Measurements from ENCODE around the gene AANAT. TPM values are rescaled to one million over a fixed set of nuclear protein-coding genes. Genes with fewer than 3 reads are reported as not detected.
"Not testable (repeated sequence)": the region's sequence is repeated elsewhere in the genome, so short reads cannot be mapped to it uniquely, and the experiment has no call there.

The AANAT gene
- total RNA-seq, 2 experiments from 2014 or later = not detected

DNA sequence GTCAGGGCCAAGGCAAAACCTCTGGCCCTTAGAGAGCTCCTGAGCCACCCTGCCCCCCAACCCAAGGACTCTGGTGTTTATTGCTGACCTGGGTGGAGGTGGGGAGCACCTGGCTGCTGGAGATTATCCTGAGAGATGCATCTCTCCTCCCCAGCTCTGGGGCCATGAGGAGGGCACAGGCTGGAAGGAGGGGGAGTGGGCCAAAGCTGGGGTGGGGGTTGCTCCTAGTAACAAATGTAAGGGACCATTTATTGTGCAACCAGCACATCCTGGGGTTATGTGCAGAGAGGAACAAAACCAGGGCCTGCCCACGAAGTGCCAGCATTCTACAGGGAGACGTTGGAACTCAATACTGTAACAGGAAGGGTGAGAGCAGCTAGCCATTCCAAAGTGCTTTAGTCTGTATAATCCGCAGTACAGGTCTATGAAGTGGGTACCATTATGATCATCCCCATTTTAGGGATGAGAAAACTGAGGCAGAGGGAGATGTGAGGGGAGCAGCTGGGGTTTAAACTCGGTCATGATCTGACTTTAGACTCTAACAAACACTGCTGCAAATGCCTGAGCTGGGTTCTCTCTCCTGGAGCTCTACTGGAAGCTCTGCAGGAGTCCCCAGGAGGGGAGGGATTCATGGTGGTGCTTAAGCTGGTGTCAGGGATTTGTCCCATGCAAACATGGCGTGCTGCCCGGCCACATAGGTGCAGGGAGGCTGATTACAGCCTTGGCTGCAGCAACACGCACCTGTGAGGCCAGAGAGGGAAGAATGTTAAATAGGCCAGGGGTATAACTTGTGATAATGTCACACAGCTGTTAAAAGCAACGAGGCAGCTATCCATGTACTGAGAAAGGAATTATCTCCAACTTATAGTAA, 35.2 kb downstream of the AANAT start:
- Mint-ChIP-seq H3K27ac (no peak overlapping the region), H3K36me3 (no peaks in the 10 kb centered on the region), H3K27me3 (no peaks in the 10 kb centered on the region), H3K4me1 (ENCODE audit: low read depth) (peaks cover 42% of the 10 kb centered on the region), H3K9me3 (no peaks in the 10 kb centered on the region), H3K4me3 (no peak overlapping the region)
- ChIA-PET POLR2A (interaction anchor here (0.9 kb wide), 1 partner anchor 9 kb away, joined by 3 read pairs; no protein-coding TSS in a partner anchor), CTCF (interaction anchor here (0.7 to 7.6 kb wide), 12 partner anchors 8 to 149 kb away, joined by 3 to 95 read pairs (median 4); partner anchors contain the start of genes AANAT, PRPSAP1 and UBE2O)
- intact Hi-C loops (cut with micrococcal nuclease) = loop anchor here (5.0 kb wide), 1 partner anchor 50 kb away; the partner anchor contains the start of gene UBE2O
- DNase-seq = no peak

DNA sequence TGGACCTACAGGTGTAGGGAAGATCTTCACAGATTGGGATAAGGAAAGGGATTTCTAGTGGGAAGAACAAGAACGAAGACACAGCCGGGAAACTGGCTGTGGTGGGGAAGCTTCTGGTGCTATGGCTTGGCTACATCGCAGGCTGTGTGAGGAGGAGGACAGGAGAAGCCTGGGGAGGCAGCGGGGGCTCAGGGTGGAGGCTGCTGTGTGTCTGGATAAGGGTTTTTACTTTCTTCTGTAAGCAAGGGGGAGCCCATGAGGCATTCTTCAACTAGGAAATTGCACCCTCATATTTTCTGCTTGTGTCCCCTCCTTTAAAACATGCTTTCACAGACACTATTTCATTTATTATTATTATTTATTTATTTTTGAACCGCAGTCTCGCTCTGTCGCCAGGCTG, 36.7 kb downstream of the AANAT start:
- no peaks in the 10 kb centered on the region for H3K36me3 Mint-ChIP-seq
- POLR2A ChIA-PET = no interaction called here
- H3K9me3 Mint-ChIP-seq = no peaks in the 10 kb centered on the region
- no peak for DNase-seq
- CTCF ChIA-PET = interaction anchor here (4.0 to 7.6 kb wide), 3 partner anchors 11 to 94 kb away, joined by 17 to 95 read pairs (median 72); partner anchors contain the start of gene AANAT
- H3K27ac Mint-ChIP-seq = no peak overlapping the region
- intact Hi-C loops (cut with micrococcal nuclease) = loop anchor here (5.0 kb wide), 1 partner anchor 52 kb away; the partner anchor contains the start of gene UBE2O
- H3K27me3 Mint-ChIP-seq = no peaks in the 10 kb centered on the region
- no peak overlapping the region for H3K4me3 Mint-ChIP-seq
- peaks cover 32% of the 10 kb centered on the region for H3K4me1 Mint-ChIP-seq (ENCODE audit: low read depth)

DNA sequence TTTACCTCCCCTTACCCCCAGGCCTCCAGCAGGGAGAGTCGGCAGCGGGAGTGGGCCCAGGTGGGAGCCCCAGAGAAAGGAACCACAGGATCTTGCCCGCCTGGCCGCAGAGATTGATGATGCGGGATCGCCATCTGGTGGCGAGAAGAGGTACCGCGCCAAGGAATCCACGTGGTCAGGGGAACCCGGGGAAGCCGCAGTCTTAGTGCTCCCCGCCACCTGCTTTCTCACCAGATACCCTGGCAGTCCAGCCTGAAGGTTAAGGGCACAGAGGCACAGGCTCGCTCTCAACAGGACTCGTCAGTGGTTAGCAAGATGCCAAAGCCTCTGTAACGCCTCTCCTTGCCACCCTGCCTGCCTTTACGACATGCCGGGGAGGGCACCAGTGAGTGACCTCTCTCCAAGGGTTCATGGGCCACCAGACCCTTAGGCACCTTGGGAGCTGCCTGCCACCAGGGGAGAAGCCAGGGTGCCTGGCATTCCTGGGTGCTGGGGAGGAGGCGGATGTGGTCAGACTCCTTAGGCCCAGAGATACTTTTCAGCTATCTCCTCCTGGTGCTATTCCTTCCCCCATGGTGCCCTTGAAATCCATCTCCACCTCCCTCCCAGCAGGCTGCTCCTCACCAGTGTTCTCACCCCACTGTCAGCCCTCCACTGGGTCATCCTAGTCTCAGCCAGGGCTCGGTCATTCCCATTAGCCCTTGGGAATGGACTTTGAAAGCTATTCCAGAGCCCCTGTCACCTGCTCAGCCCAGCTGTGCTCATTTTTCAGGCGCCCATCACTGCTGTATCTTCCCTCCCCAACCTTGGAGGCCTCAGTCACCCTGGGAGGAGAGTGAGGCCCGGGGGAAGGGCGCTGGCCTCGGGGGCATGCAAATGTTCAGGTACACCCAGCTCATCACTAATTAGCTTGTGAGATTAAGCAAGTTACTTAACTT, 39.3 kb downstream of the AANAT start:
- intact Hi-C loops (cut with micrococcal nuclease) = loop anchor here (1.0 to 2.0 kb wide), 3 partner anchors 40 to 204 kb away; no protein-coding TSS in a partner anchor
- CTCF ChIA-PET = interaction anchor here (0.7 to 7.6 kb wide), 23 partner anchors 8 to 896 kb away, joined by 3 to 95 read pairs (median 6); partner anchors contain the start of genes AANAT, SPHK1 and UBE2O
- peaks cover 12% of the 10 kb centered on the region for H3K4me1 Mint-ChIP-seq (ENCODE audit: low read depth)
- H3K9me3 Mint-ChIP-seq = no peaks in the 10 kb centered on the region
- H3K36me3 Mint-ChIP-seq = no peaks in the 10 kb centered on the region
- H3K27me3 Mint-ChIP-seq = no peaks in the 10 kb centered on the region
- POLR2A ChIA-PET = interaction anchor here (0.8 kb wide), 1 partner anchor 11 kb away, joined by 3 read pairs; no protein-coding TSS in a partner anchor
- no peak overlapping the region for H3K27ac Mint-ChIP-seq
- DNase-seq = peak; percentile 93
- no peak overlapping the region for H3K4me3 Mint-ChIP-seq

DNA sequence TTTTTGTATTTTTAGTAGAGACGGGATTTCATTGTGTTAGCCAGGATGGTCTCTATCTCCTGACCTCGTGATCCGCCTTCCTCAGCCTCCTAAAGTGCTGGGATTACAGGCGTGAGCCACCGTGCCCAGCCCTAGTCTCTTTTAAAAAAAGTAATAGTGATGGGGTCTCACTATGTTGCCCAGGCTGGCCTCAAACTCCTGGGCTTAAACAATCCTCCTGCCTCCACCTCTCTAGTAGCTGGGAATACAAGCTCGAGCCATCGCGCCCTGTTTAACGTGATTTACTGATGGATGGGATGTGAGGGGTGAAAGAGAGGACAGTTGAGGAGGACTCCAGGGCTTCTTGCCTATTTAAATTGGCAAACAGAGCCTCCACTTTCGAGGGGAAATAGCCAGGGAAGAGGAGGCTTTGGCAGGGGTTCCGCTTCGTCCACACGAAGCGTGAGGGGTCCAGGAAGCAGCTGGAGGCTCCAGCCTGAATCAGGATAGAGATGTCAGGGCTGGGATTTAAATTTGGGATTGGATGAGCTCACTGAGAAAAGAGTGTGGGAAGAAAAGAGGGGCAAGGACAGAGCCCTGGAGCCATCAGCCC, 41.2 kb downstream of the AANAT start:
- CTCF ChIA-PET = interaction anchor here (1.0 to 7.6 kb wide), 7 partner anchors 14 to 124 kb away, joined by 3 to 95 read pairs (median 16); partner anchors contain the start of genes AANAT and SPHK1
- H3K9me3 Mint-ChIP-seq; intact Hi-C loops (cut with micrococcal nuclease); POLR2A ChIA-PET; DNase-seq; H3K27ac Mint-ChIP-seq; H3K27me3 Mint-ChIP-seq; H3K36me3 Mint-ChIP-seq; H3K4me3 Mint-ChIP-seq: not testable (repeated sequence)
- peaks cover 21% of the 10 kb centered on the region for H3K4me1 Mint-ChIP-seq (ENCODE audit: low read depth)

DNA sequence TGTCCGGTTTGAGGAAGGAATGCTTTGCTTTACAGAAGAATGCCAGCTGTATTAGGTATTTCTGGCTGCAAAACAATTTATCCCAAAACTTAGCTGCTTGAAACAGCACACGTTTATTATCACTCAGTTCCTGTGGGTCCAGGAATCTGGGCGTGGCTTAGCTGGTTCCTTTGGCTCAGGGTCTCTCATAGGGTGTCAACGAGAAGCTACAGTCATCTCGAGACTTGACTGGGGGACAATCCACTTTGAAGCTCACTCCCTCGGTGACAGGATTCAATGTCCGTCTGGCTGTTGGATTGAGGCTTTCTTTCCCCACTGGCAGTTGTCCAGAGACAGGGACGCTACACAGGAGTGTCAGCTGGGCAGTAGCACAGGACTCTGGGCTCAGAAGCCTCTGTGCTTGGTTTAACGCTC, 43.4 kb downstream of the AANAT start:
- Mint-ChIP-seq H3K4me1 (ENCODE audit: low read depth) (peaks cover 34% of the 10 kb centered on the region), H3K9me3 (no peaks in the 10 kb centered on the region), H3K36me3 (no peaks in the 10 kb centered on the region), H3K27ac (no peak overlapping the region), H3K4me3 (no peak overlapping the region), H3K27me3 (no peaks in the 10 kb centered on the region)
- no peak for DNase-seq
- intact Hi-C loops (cut with micrococcal nuclease) = no loop called here
- POLR2A ChIA-PET = interaction anchor here (1.3 to 2.0 kb wide), 2 partner anchors 18 to 34 kb away, joined by 4 read pairs; no protein-coding TSS in a partner anchor
- CTCF ChIA-PET = interaction anchor here (0.7 to 1.5 kb wide), 6 partner anchors 9 to 130 kb away, joined by 3 to 8 read pairs (median 4); partner anchors contain the start of gene AANAT

DNA sequence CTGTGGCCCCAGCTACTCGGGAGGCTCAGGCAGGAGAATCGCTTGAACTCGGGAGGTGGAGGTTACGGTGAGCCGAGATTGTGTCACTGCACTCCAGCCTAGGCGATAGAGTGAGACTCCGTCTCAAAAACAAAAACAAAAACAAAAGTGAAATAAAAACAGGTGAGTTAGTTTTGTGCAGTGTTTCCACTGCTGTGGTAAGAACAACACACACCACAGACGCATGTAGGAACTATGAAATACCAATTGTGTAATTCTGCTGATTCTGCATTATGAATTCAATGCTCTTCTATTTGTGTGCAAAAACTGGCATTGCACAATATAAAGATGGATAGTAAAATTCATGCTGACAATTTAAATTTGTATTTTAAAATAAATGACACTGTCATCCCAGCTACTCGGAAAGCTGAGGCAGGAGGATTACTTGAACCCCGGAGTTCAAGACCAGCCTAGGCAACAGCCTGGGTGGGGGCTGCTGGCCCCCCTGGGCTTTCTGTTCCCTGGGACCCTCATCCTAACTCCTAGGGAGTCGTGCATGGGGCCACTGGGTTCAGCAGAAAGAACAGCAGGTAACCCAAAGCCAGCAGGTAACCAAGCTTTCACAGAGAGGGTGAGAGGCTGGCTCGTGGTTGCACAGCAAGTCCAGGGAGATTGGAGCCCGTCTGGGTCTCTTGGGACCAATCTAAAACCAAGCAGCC, 44.4 kb downstream of the AANAT start:
- no peaks in the 10 kb centered on the region for H3K9me3 Mint-ChIP-seq
- intact Hi-C loops (cut with micrococcal nuclease) = no loop called here
- H3K4me3 Mint-ChIP-seq = no peak overlapping the region
- DNase-seq = no peak
- no peaks in the 10 kb centered on the region for H3K27me3 Mint-ChIP-seq
- ChIA-PET CTCF (interaction anchor here (1.2 to 1.6 kb wide), 5 partner anchors 11 to 131 kb away, joined by 3 to 8 read pairs (median 3); partner anchors contain the start of gene AANAT), POLR2A (interaction anchor here (1.3 to 2.0 kb wide), 2 partner anchors 19 to 35 kb away, joined by 4 read pairs; no protein-coding TSS in a partner anchor)
- H3K36me3 Mint-ChIP-seq = no peaks in the 10 kb centered on the region
- H3K4me1 Mint-ChIP-seq (ENCODE audit: low read depth) = peaks cover 33% of the 10 kb centered on the region
- no peak overlapping the region for H3K27ac Mint-ChIP-seq

DNA sequence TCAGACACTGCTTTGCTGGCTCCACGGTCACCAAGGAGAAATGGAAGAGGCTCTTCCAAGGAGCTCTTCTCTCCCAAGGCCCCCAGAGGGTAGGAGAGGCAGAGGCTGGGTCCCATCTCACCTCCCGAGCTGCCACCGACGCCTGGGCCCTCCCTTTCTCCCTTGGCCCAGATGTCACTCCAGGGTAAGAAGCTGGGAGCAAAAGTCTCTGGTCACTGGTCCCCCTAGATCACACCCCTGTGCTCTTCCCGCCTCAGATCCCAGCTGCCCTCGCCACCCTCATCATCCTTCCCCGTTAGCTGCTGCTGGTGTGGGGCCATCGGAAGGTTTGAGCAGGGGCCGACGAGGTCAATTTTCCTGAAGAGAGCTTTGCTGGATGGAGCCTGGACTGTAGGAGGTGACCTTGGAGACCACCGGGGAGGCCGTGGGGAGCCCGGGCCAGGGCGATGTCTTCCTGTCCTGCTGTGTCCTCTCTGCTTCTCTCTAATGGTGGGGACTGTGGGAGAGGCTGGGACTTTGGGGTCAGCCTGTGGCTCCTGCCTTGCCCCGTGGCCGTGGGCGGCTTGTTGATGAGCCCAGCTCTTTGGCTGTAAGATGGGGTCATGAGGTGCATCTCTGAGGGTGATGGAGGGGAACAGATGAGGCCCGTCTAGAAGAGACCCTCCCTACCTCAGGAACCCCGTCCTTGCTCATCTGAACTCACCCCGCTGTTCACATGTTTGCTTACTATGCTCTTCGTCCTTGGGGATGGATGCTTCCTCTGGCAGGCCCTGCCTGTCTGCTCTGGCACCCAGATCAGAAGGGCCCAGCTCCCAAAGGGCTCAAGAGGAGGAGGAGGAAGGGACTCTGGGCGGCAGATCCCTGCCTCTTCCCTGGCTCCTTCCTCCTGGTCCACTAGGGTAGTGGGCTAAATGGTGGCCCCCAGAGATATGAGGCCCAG, 45.2 kb downstream of the AANAT start:
- POLR2A ChIA-PET = interaction anchor here (2.0 kb wide), 1 partner anchor 36 kb away, joined by 4 read pairs; no protein-coding TSS in a partner anchor
- H3K27ac Mint-ChIP-seq = peak overlapping the region; percentile 28
- H3K9me3 Mint-ChIP-seq = no peaks in the 10 kb centered on the region
- no peaks in the 10 kb centered on the region for H3K36me3 Mint-ChIP-seq
- no peak for DNase-seq
- H3K4me3 Mint-ChIP-seq = no peak overlapping the region
- intact Hi-C loops (cut with micrococcal nuclease) = no loop called here
- no peaks in the 10 kb centered on the region for H3K27me3 Mint-ChIP-seq
- peaks cover 36% of the 10 kb centered on the region for H3K4me1 Mint-ChIP-seq (ENCODE audit: low read depth)
- CTCF ChIA-PET = interaction anchor here (1.2 to 1.6 kb wide), 3 partner anchors 11 to 128 kb away, joined by 3 to 7 read pairs (median 3); no protein-coding TSS in a partner anchor

DNA sequence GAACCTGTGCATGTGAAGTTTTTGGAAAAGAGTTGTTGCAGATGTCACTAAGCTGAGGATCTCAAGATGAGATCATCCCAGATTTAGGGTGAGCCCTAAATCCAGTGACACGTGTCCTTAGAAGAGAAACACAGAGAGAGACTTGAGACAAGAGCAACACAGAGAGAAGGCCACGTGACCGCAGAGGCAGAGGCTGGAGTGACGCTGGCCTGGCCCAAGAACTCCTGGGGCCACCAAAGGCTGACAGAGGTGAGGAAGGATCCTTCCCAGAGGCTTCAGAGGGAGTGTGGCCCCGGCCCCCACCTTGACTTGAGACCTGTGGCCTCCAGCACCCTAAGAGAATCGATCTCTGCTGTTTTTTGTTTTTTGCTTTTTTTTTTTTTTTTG, 45.9 kb downstream of the AANAT start:
- ChIA-PET CTCF (interaction anchor here (1.2 to 1.4 kb wide), 2 partner anchors 115 to 128 kb away, joined by 3 read pairs; no protein-coding TSS in a partner anchor), POLR2A (no interaction called here)
- intact Hi-C loops (cut with micrococcal nuclease) = no loop called here
- no peak for DNase-seq
- H3K27me3 Mint-ChIP-seq = no peaks in the 10 kb centered on the region
- H3K4me3 Mint-ChIP-seq = no peak overlapping the region
- peaks cover 42% of the 10 kb centered on the region for H3K4me1 Mint-ChIP-seq (ENCODE audit: low read depth)
- H3K9me3 Mint-ChIP-seq = no peaks in the 10 kb centered on the region
- H3K36me3 Mint-ChIP-seq = no peaks in the 10 kb centered on the region
- H3K27ac Mint-ChIP-seq = peak overlapping the region; percentile 7

DNA sequence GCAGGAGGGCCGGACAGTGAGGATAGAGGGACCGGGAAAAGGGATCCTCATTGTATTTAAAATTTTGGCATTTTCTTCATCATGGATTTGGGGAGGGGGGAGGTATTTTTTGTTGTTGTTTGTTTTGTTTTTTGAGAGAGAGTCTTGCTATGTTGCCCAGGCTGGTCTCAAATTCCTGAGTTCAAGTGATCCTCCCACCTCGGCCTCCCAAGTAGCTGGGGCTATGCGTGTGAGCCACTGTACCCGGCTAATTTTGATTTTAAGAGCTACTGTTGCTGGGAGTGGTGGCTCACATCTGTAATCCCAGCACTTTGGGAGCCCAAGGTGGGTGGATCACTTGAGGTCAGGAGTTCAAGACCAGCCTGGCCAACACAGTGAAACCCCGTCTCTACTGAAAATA, 47.0 kb downstream of the AANAT start:
- H3K27ac Mint-ChIP-seq = peak overlapping the region; percentile 95
- DNase-seq, H3K4me3 Mint-ChIP-seq, H3K9me3 Mint-ChIP-seq, H3K27me3 Mint-ChIP-seq, H3K36me3 Mint-ChIP-seq: not testable (repeated sequence)
- intact Hi-C loops (cut with micrococcal nuclease) = loop anchor here (2.0 kb wide), 1 partner anchor 156 kb away; no protein-coding TSS in a partner anchor
- H3K4me1 Mint-ChIP-seq (ENCODE audit: low read depth) = peaks cover 45% of the 10 kb centered on the region
- CTCF ChIA-PET = interaction anchor here (0.8 to 1.5 kb wide), 5 partner anchors 9 to 167 kb away, joined by 3 to 5 read pairs (median 4); no protein-coding TSS in a partner anchor
- POLR2A ChIA-PET = interaction anchor here (1.1 to 3.7 kb wide), 4 partner anchors 13 to 43 kb away, joined by 3 to 16 read pairs (median 6); partner anchors contain the start of gene RHBDF2

Measured in activated CD4-positive, alpha-beta memory T cell treated with anti-CD3 and anti-CD28 coated beads for 36 hours (primary cell).